H9 (cell line): ENCODE results near the gene ANO2. TPM values are rescaled to one million over a fixed set of nuclear protein-coding genes. Genes with fewer than 3 reads are reported as not detected.

Experiments used
- DNase-seq: peaks from one replicate; pipeline ENCODE4 v3.0.0-alpha.2; 2017
- H2AFZ ChIP-seq: one replicate; pipeline ENCODE4 v1.6.1; 2013; ENCODE audit warnings: mild to moderate bottlenecking, low read length, control low read depth, moderate library complexity
- H2AK5ac ChIP-seq: 2 replicates; pipeline ENCODE4 v1.6.1; 2013; ENCODE audit warnings: low read length, control low read depth, mixed read lengths; ENCODE audit not compliant: insufficient read length
- H2BK120ac ChIP-seq: one replicate; pipeline ENCODE4 v1.6.1; 2013; ENCODE audit warnings: low read depth, mild to moderate bottlenecking, low read length, control low read depth, inconsistent platforms; ENCODE audit not compliant: poor library complexity, severe bottlenecking
- H2BK12ac ChIP-seq: 2 replicates; pipeline ENCODE4 v1.6.1; 2013; ENCODE audit warnings: low read length, control low read depth, mixed read lengths, low read depth; ENCODE audit not compliant: insufficient read length
- H2BK15ac ChIP-seq: 2 replicates; pipeline ENCODE4 v1.6.1; 2013; ENCODE audit warnings: low read depth, low read length, control low read depth
- H2BK20ac ChIP-seq: one replicate; pipeline ENCODE4 v1.6.1; 2013; ENCODE audit warnings: low read depth, mild to moderate bottlenecking, low read length, control low read depth, inconsistent platforms; ENCODE audit not compliant: poor library complexity, severe bottlenecking
- H2BK5ac ChIP-seq: 2 replicates; pipeline ENCODE4 v1.6.1; 2013; ENCODE audit warnings: low read length, control low read depth, mixed read lengths; ENCODE audit not compliant: insufficient read length
- H3K14ac ChIP-seq: 2 replicates; pipeline ENCODE4 v1.6.1; 2013; ENCODE audit warnings: low read length, control low read depth; ENCODE audit not compliant: insufficient read depth
- H3K18ac ChIP-seq: 2 replicates; pipeline ENCODE4 v1.6.1; 2013; ENCODE audit warnings: low read depth, mild to moderate bottlenecking, mixed read lengths, low read length, control low read depth; ENCODE audit not compliant: insufficient read length
- H3K23ac ChIP-seq: 2 replicates; pipeline ENCODE4 v1.6.1; 2013; ENCODE audit warnings: low read length, control low read depth, mixed read lengths, low read depth; ENCODE audit not compliant: insufficient read length
- H3K23me2 ChIP-seq: 2 replicates; pipeline ENCODE4 v1.6.1; 2013; ENCODE audit warnings: low read depth, mild to moderate bottlenecking, mixed read lengths, low read length, control low read depth; ENCODE audit not compliant: insufficient read length, poor library complexity, severe bottlenecking
- H3K27ac ChIP-seq: 2 replicates; pipeline ENCODE4 v1.5.1; 2013; ENCODE audit warnings: low read length, control low read depth, mixed read lengths, low read depth; ENCODE audit not compliant: insufficient read length
- H3K27me3 ChIP-seq: 2 replicates; pipeline ENCODE4 v1.6.1; 2013; ENCODE audit warnings: low read length, control low read depth, inconsistent platforms; ENCODE audit not compliant: insufficient read depth
- H3K4ac ChIP-seq: 2 replicates; pipeline ENCODE4 v1.6.1; 2013; ENCODE audit warnings: low read depth, mild to moderate bottlenecking, control low read depth, inconsistent platforms, low read length, moderate library complexity
- H3K4me1 ChIP-seq: 2 replicates; pipeline ENCODE4 v1.6.1; 2013; ENCODE audit warnings: low read length, control low read depth, inconsistent platforms; ENCODE audit not compliant: insufficient read depth
- H3K4me2 ChIP-seq: 2 replicates; pipeline ENCODE4 v1.6.1; 2013; ENCODE audit warnings: low read length, control low read depth, mixed read lengths; ENCODE audit not compliant: insufficient read length, insufficient read depth
- H3K56ac ChIP-seq: 2 replicates; pipeline ENCODE4 v1.6.1; 2013; ENCODE audit warnings: low read depth, mild to moderate bottlenecking, mixed read lengths, low read length, control low read depth; ENCODE audit not compliant: insufficient read length
- H3K79me1 ChIP-seq: 2 replicates; pipeline ENCODE4 v1.6.1; 2013; ENCODE audit warnings: low read depth, mild to moderate bottlenecking, moderate library complexity, low read length, control low read depth, inconsistent platforms; ENCODE audit not compliant: insufficient read depth, poor library complexity, severe bottlenecking
- H3K79me2 ChIP-seq: 2 replicates; pipeline ENCODE4 v1.6.1; 2013; ENCODE audit warnings: low read length, control low read depth, inconsistent platforms; ENCODE audit not compliant: insufficient read depth
- H3K9ac ChIP-seq: 2 replicates; pipeline ENCODE4 v1.6.1; 2013; ENCODE audit warnings: low read length, control low read depth, mixed read lengths; ENCODE audit not compliant: insufficient read length; ENCODE audit errors: extremely low read depth
- H3K9me3 ChIP-seq: one replicate; pipeline ENCODE4 v1.6.1; 2013; ENCODE audit warnings: low read depth, low read length, inconsistent platforms; ENCODE audit not compliant: control insufficient read depth
- H3T11ph ChIP-seq: one replicate; pipeline ENCODE4 v1.6.1; 2013; ENCODE audit warnings: mild to moderate bottlenecking, low read length, control low read depth, inconsistent platforms
- H4K20me1 ChIP-seq: one replicate; pipeline ENCODE4 v1.6.1; 2013; ENCODE audit not compliant: control insufficient read depth, insufficient read length, insufficient read depth
- H4K5ac ChIP-seq: 2 replicates; pipeline ENCODE4 v1.6.1; 2013; ENCODE audit warnings: low read depth, mild to moderate bottlenecking, mixed read lengths, low read length, control low read depth; ENCODE audit not compliant: insufficient read length
- H4K8ac ChIP-seq: replicated peaks from 2 replicates; pipeline ENCODE4 v1.6.1; 2013; ENCODE audit warnings: low read length, control low read depth, mixed read lengths, low read depth; ENCODE audit not compliant: insufficient read length
- H4K91ac ChIP-seq: 2 replicates; pipeline ENCODE4 v1.6.1; 2013; ENCODE audit warnings: low read depth, mild to moderate bottlenecking, moderate library complexity, mixed read lengths, low read length, control low read depth; ENCODE audit not compliant: insufficient read length
- H3K27ac Mint-ChIP-seq, 3 experiments: 2 replicates in 2 of 3; 3 replicates in 1 of 3; pipeline ENCODE4 v1.8.0; 2020 to 2021; ENCODE audit warnings: mixed read lengths in 3 of 3, mild to moderate bottlenecking in 1 of 3, moderate library complexity in 1 of 3
- H3K27me3 Mint-ChIP-seq: 2 replicates; pipeline ENCODE4 v1.8.0; 2021; ENCODE audit warnings: low read depth, mild to moderate bottlenecking, moderate library complexity, mixed read lengths
- H3K36me3 Mint-ChIP-seq, 3 experiments: 2 replicates in 2 of 3; 3 replicates in 1 of 3; pipeline ENCODE4 v1.8.0; 2020 to 2021; ENCODE audit warnings: low read depth in 3 of 3, mixed read lengths in 3 of 3; ENCODE audit not compliant: insufficient read depth in 1 of 3
- H3K4me1 Mint-ChIP-seq, 2 experiments: 2 replicates each; pipeline ENCODE4 v1.8.0; 2020; ENCODE audit warnings: mixed read lengths in 2 of 2
- H3K4me3 Mint-ChIP-seq, 2 experiments: 2 replicates in 1 of 2; 3 replicates in 1 of 2; pipeline ENCODE4 v1.8.0; 2020 to 2021; ENCODE audit warnings: mild to moderate bottlenecking in 2 of 2, mixed read lengths in 2 of 2, moderate library complexity in 1 of 2
- H3K9me3 Mint-ChIP-seq, 2 experiments: 2 replicates in 1 of 2; 3 replicates in 1 of 2; pipeline ENCODE4 v1.8.0; 2020; ENCODE audit warnings: mild to moderate bottlenecking in 2 of 2, mixed read lengths in 2 of 2, moderate library complexity in 1 of 2
- WGBS: extraction: QIAGEN DNeasy Blood & Tissue Kit; methylation state at CpG from one replicate; pipeline ENCODE4 v1.1.7; 2013; ENCODE audit warnings: missing lambda C conversion rate, low lambda C conversion rate, mixed read lengths; ENCODE audit not compliant: insufficient read length; ENCODE audit errors: extremely low coverage; 5-methylcytosine and 5-hydroxymethylcytosine counted together
- total RNA-seq: library from RNA; stranded (reverse); gene quantifications from 2 replicates; pipeline ENCODE4 v1.2.1, GENCODE V29; 2021
- TF ChIP-seq, protein P1 (sequence below): fragments of 200-600 bp; sonication (generic); conservative IDR thresholded peaks from 3 replicates; pipeline ENCODE4 v1.8.0; 2021; ENCODE audit warnings: antibody characterized with exemption, mild to moderate bottlenecking

The ANO2 gene
- total RNA-seq, 1 experiment from 2014 or later, result 3.8 TPM

DNA sequence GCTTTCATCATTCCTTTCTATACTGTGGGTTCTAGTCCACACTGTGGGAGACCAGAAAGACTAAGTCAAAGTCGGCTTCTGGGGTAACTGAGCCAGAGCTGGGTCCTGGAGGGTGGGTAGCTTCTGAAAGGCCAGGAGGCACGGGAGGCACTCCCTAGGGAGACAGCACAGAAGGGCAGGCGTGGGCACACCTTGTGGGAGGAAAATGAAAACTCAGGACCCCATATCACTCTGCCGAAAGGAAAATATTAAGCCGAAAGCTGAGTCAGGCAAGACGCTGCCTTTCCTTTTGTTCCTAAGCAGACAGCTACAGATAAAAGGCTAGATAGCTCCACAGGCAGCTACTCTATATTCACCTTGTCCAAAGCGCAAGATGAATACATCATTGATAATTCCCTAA is 20.7 kb downstream of the ANO2 start:
- no peaks in the 10 kb centered on the region for H3K79me2 ChIP-seq
- H3K27ac Mint-ChIP-seq, result no peak overlapping the region
- H3K27me3 Mint-ChIP-seq, result peaks cover 4% of the 10 kb centered on the region
- peaks cover 13 to 16% of the 10 kb centered on the region in 2 experiments for H3K4me1 Mint-ChIP-seq
- no peak overlapping the region for H3T11ph ChIP-seq
- peaks cover 0 to 3% (median 0%) of the 10 kb centered on the region in 3 experiments; a peak in 2 of 7 replicates for H3K36me3 Mint-ChIP-seq
- H2BK15ac ChIP-seq, result no peak overlapping the region
- no peak overlapping the region for H2BK5ac ChIP-seq
- no peak overlapping the region for H3K18ac ChIP-seq
- H2AK5ac ChIP-seq, result no peak overlapping the region
- H2AFZ ChIP-seq, result no peak overlapping the region
- H3K9ac ChIP-seq, result no peak overlapping the region
- H3K56ac ChIP-seq, result no peak overlapping the region
- no peak overlapping the region for H3K23ac ChIP-seq
- H3K4me3 Mint-ChIP-seq, result no peak overlapping the region
- H3K23me2 ChIP-seq, result no peaks in the 10 kb centered on the region
- no peak overlapping the region for H2BK120ac ChIP-seq
- H4K5ac ChIP-seq, result no peak overlapping the region
- H4K91ac ChIP-seq, result no peak overlapping the region
- no peak overlapping the region for H2BK20ac ChIP-seq
- no peak overlapping the region for H3K4me2 ChIP-seq
- H4K20me1 ChIP-seq, result no peaks in the 10 kb centered on the region
- no peak overlapping the region for H2BK12ac ChIP-seq
- TF ChIP-seq, protein P1, sequence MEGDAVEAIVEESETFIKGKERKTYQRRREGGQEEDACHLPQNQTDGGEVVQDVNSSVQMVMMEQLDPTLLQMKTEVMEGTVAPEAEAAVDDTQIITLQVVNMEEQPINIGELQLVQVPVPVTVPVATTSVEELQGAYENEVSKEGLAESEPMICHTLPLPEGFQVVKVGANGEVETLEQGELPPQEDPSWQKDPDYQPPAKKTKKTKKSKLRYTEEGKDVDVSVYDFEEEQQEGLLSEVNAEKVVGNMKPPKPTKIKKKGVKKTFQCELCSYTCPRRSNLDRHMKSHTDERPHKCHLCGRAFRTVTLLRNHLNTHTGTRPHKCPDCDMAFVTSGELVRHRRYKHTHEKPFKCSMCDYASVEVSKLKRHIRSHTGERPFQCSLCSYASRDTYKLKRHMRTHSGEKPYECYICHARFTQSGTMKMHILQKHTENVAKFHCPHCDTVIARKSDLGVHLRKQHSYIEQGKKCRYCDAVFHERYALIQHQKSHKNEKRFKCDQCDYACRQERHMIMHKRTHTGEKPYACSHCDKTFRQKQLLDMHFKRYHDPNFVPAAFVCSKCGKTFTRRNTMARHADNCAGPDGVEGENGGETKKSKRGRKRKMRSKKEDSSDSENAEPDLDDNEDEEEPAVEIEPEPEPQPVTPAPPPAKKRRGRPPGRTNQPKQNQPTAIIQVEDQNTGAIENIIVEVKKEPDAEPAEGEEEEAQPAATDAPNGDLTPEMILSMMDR, result no peak
- no peaks in the 10 kb centered on the region for H3K4me1 ChIP-seq
- no peaks in the 10 kb centered on the region for H3K79me1 ChIP-seq
- H3K9me3 Mint-ChIP-seq, result no peaks in the 10 kb centered on the region; a peak in 1 of 5 replicates
- no peak overlapping the region for H3K4ac ChIP-seq
- no peak overlapping the region for H3K27ac ChIP-seq
- DNase-seq, result no peak
- no peaks in the 10 kb centered on the region for H3K9me3 ChIP-seq
- WGBS, result no CpG with 5 or more reads among the region's 7 CpGs
- H3K14ac ChIP-seq, result no peak overlapping the region
- no peaks in the 10 kb centered on the region for H3K27me3 ChIP-seq
- H4K8ac ChIP-seq, result no peak overlapping the region
